Left lung (tissue), 10 donors: Measurements from ENCODE around the gene DPYSL5. TPM values are rescaled to one million over a fixed set of nuclear protein-coding genes. Genes with fewer than 3 reads are reported as not detected.

Experiments used
- ATAC-seq: fragments of 200-7000 bp; cut with Tn5 transposase; one replicate; pipeline ENCODE4 v1.9.1; 2020; ENCODE audit warnings: moderate library complexity
- DNase-seq, 4 donors: peaks; one replicate each; pipeline ENCODE4 v3.0.0-alpha.2; 2013 to 2020
- H3K27ac ChIP-seq, 2 donors: fragments of 200-600 bp; sonication (generic) in 1 of 2; one replicate each; pipeline versions ENCODE4 v1.5.0 to v1.8.0; 2020 to 2021
- H3K27me3 ChIP-seq, 2 donors: fragments of 200-600 bp; sonication (generic) in 1 of 2; one replicate each; pipeline versions ENCODE4 v1.5.0 to v1.8.0; 2020 to 2021
- H3K36me3 ChIP-seq, 2 donors: fragments of 200-600 bp; sonication (generic) in 1 of 2; one replicate each; pipeline versions ENCODE4 v1.5.0 to v1.8.0; 2020 to 2021
- H3K4me1 ChIP-seq, 2 donors: fragments of 200-600 bp; one replicate each; pipeline ENCODE4 v1.8.0; 2021
- H3K4me3 ChIP-seq, 2 donors: fragments of 200-600 bp; sonication (generic) in 1 of 2; one replicate each; pipeline versions ENCODE4 v1.5.0 to v1.8.0; 2020 to 2021; ENCODE audit warnings: mild to moderate bottlenecking in 1 of 2
- H3K9me3 ChIP-seq, 2 donors: fragments of 200-600 bp; sonication (generic) in 1 of 2; one replicate each; pipeline versions ENCODE4 v1.5.0 to v1.8.0; 2020 to 2021
- intact Hi-C, 2 donors: fragments of 100-400 bp; cut with DNase I; formaldehyde crosslinking; loops; one replicate each; pipeline versions ENCODE4 v1.11.2 to v1.14.2; 2022
- polyA plus RNA-seq, 6 donors: library from polyadenylated mRNA; unstranded; fragments of 120-200 nt; gene quantifications; one replicate each; pipeline ENCODE4 v1.2.1, GENCODE V29; 2013; ENCODE audit not compliant: insufficient read length in 6 of 6
- total RNA-seq, 2 donors: library from RNA; stranded (reverse); fragmentation: NEBNext Ultra II Directional; extraction: Animal tissue kit (Norgen Biotek cat#: 25700); gene quantifications; one replicate each; pipeline ENCODE4 v1.2.1, GENCODE V29; 2021
- TF ChIP-seq, protein P1 (sequence below), 2 donors: fragments of 200-600 bp; sonication (generic) in 1 of 2; IDR thresholded peaks; one replicate each; pipeline versions ENCODE4 v1.5.0 to v1.8.0; 2021; ENCODE audit warnings: antibody characterized with exemption in 2 of 2
- donor health status: DM: no; HTN: yes; CAD: no.
- donor health status: DM: no; HTN: no; CAD: no.

The DPYSL5 gene
- total and polyA plus RNA-seq, 8 donors = 0.07 to 0.37 (median 0.23) TPM; not detected in 2

DNA sequence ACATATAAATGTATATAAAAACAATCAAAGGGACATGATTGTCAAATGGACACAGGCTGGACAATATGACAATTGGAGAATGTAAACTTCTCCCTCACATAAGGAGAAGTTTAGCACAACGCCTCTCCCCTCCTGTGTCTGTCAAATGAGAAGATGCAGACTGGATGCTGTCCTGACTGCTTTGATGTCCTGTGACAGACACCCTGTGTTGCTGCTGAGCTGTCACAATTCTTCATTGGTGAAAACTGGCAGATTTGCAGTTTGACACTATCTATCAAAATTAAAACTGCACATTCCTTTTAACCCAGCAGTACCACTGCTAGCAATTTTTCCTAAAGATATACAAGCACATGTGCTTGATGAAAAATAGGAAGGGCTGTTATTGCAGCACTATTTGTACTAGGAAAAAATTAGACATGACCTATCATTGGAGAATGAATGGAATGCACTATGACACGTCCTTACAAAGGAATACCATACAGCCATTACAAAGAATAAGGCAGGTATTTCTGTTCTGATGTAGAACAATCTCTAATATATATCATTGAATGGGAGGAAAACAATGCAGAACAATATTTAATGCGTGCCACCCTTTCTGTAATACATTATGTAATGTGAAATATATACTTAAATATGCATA lies 12.4 kb downstream of the DPYSL5 start:
- Histone ChIP-seq H3K27me3 (peaks cover 12 to 55% of the 10 kb centered on the region in 2 donors), H3K9me3 (no peaks in the 10 kb centered on the region), H3K4me1 (no peaks in the 10 kb centered on the region), H3K36me3 (no peaks in the 10 kb centered on the region), H3K27ac (no peak overlapping the region), H3K4me3 (no peak overlapping the region)
- TF ChIP-seq, protein P1, sequence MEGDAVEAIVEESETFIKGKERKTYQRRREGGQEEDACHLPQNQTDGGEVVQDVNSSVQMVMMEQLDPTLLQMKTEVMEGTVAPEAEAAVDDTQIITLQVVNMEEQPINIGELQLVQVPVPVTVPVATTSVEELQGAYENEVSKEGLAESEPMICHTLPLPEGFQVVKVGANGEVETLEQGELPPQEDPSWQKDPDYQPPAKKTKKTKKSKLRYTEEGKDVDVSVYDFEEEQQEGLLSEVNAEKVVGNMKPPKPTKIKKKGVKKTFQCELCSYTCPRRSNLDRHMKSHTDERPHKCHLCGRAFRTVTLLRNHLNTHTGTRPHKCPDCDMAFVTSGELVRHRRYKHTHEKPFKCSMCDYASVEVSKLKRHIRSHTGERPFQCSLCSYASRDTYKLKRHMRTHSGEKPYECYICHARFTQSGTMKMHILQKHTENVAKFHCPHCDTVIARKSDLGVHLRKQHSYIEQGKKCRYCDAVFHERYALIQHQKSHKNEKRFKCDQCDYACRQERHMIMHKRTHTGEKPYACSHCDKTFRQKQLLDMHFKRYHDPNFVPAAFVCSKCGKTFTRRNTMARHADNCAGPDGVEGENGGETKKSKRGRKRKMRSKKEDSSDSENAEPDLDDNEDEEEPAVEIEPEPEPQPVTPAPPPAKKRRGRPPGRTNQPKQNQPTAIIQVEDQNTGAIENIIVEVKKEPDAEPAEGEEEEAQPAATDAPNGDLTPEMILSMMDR (IDR thresholded peaks at IDR 0.05) = no peak
- intact Hi-C loops = no loop called here
- DNase-seq (no peak), ATAC-seq (no peak)

DNA sequence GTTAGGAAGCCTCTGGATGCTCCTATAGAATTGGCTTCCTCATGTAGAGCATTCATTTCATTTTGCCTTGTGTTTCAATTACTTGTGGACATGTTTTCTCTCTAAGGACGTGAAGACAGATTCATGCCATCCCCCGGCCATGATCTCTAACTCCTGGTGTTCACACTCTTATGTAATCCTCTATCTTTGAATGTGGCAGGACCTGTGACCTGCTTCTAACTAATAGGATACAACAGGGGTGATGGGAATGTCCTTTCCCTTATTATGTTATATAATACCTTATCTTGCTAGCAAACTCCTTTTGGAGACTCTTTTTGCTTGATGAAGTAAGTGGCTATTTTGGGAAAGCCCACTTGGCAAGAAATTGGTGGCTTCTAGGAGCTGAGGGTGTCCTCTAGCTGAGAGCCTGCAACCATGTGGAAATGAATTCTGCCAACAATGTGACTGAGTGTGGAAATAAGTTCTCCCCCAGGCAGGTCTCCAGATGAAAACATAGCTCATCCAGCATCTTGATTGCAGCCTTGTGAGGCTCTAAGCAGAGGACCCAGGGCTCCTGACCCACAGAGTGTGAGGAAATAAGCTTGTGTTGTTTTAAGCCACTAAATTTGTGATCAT lies 13.8 kb downstream of the DPYSL5 start:
- DNase-seq (no peak), ATAC-seq (no peak)
- TF ChIP-seq, protein P1 (IDR thresholded peaks at IDR 0.05) = no peak
- peaks cover 4 to 56% of the 10 kb centered on the region in 2 donors for H3K27me3 ChIP-seq
- intact Hi-C loops = no loop called here
- no peaks in the 10 kb centered on the region for H3K36me3 ChIP-seq
- no peak overlapping the region for H3K4me3 ChIP-seq
- no peaks in the 10 kb centered on the region for H3K4me1 ChIP-seq
- H3K9me3 ChIP-seq = no peaks in the 10 kb centered on the region
- H3K27ac ChIP-seq = no peak overlapping the region

DNA sequence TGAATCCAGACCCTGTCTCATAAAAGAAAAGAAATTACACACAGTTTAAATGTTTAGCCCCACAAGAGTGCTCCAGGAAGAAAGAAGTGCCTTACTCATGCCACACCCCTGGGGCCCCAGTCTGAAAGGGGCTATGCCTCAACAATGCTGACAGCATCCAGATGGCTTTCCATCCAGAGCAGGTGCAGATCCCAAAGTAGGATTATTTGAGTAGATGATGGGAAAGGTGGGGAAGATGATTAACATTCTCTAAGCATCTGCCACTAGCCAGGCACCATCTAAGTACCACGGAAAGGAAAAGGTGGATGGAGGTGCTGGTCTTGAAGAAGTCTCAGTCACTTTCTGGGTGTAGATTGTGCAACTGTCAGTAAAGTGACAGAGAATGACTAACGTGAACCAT lies 16.3 kb downstream of the DPYSL5 start:
- no peaks in the 10 kb centered on the region for H3K36me3 ChIP-seq
- H3K4me3 ChIP-seq = no peak overlapping the region
- TF ChIP-seq, protein P1 (IDR thresholded peaks at IDR 0.05) = no peak
- DNase-seq = no peak
- H3K4me1 ChIP-seq = no peaks in the 10 kb centered on the region
- no peak overlapping the region for H3K27ac ChIP-seq
- intact Hi-C loops = no loop called here
- ATAC-seq = no peak
- H3K9me3 ChIP-seq = no peaks in the 10 kb centered on the region
- H3K27me3 ChIP-seq = peaks cover 4 to 38% of the 10 kb centered on the region in 2 donors

DNA sequence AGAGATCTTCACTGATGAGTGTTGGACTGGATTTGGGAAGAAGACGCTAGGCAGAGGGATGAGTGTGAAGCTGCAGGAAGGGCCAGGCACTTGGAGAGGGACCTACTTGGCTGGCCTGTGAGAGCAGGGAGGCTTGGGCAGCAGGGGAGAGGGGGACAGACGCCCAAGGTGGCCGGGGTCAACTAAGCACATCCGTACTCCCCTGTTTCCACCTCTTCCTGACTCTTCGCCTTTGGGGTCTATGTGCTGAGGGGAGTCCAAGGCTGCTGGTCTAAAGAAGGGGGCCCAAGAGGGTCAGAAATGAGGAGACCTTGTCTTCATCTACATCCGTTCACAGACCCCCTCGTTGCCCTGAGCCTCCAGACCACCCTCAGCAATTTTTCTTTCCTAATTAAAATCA lies 16.7 kb downstream of the DPYSL5 start:
- ATAC-seq (no peak), DNase-seq (no peak)
- intact Hi-C loops = no loop called here
- TF ChIP-seq, protein P1 (IDR thresholded peaks at IDR 0.05) = no peak
- H3K4me1 ChIP-seq = no peaks in the 10 kb centered on the region
- peaks cover under 1 to 38% of the 10 kb centered on the region in 2 donors for H3K27me3 ChIP-seq
- H3K36me3 ChIP-seq = no peaks in the 10 kb centered on the region
- no peaks in the 10 kb centered on the region for H3K9me3 ChIP-seq
- H3K4me3 ChIP-seq = no peak overlapping the region
- H3K27ac ChIP-seq = no peak overlapping the region

DNA sequence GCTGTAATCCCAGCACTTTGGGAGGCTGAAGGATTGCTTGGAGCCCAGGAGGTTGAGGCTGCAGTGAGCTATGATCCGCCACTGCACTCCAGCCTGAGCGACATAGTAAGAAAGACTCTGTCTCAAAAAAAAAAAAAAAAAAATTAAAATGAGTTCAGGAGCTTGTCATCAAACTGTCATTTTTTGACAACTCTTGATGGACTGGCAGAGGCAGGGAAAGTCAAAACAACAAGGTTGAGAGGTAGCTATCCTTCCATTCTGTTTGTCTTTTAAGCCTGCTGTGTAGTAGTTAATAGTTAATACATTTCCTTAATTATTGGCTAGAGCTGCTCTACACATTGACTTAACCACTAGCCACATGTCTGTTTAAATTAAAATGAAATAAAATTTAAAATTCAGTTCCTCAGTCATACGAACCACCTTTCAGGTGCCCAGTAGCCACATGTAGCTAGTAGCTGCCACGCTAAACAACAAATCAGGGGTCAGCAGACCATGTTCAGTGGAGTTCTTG lies 22.7 kb downstream of the DPYSL5 start:
- ATAC-seq = no peak
- no peak for DNase-seq
- H3K36me3 ChIP-seq = no peaks in the 10 kb centered on the region
- H3K27ac ChIP-seq = no peak overlapping the region
- intact Hi-C loops = no loop called here
- peaks cover 0 to 27% of the 10 kb centered on the region in 2 donors for H3K27me3 ChIP-seq
- H3K4me1 ChIP-seq = no peaks in the 10 kb centered on the region
- H3K9me3 ChIP-seq = no peaks in the 10 kb centered on the region
- TF ChIP-seq, protein P1 (IDR thresholded peaks at IDR 0.05) = no peak
- no peak overlapping the region for H3K4me3 ChIP-seq
